Glomerular endothelial cell (primary cell): Measurements from ENCODE around the gene CELF2. TPM values are rescaled to one million over a fixed set of nuclear protein-coding genes. Genes with fewer than 3 reads are reported as not detected.

ENCODE experiments used
- DNase-seq: peaks from one replicate; pipeline ENCODE4 v3.0.0-alpha.2; 2011; ENCODE audit warnings: low read depth, low spot score; ENCODE audit errors: extremely low read depth
- total RNA-seq: library from RNA; depleted of rRNA; stranded (reverse); fragments of >200 nt; gene quantifications from 2 replicates; pipeline ENCODE4 v1.2.3, GENCODE V29; 2015

CELF2 gene
- total RNA-seq, 1 donor from 2014 or later: 31.3 TPM

GRCh38 chr10:11150879-11151415, 133.3 kb downstream of the CELF2 start:
- no peak for DNase-seq

GRCh38 chr10:11152801-11153200, 135.1 kb downstream of the CELF2 start:
- no peak for DNase-seq

- DNase-seq: no peak
Measured at GRCh38 chr10:11153245-11153644, 135.6 kb downstream of the CELF2 start.

- no peak for DNase-seq
Measured at GRCh38 chr10:11153766-11154165, 136.1 kb downstream of the CELF2 start.

GRCh38 chr10:11154333-11154732, 136.7 kb downstream of the CELF2 start:
- no peak for DNase-seq

GRCh38 chr10:11154849-11155498, 137.3 kb downstream of the CELF2 start:
- DNase-seq: no peak

GRCh38 chr10:11156480-11156879, 138.8 kb downstream of the CELF2 start:
- DNase-seq: no peak

- no peak for DNase-seq
Measured at GRCh38 chr10:11157292-11158076, 139.8 kb downstream of the CELF2 start.

GRCh38 chr10:11158080-11158479, 140.4 kb downstream of the CELF2 start:
- DNase-seq: no peak

- no peak for DNase-seq
Measured at GRCh38 chr10:11159543-11160215, 142.0 kb downstream of the CELF2 start.

GRCh38 chr10:11161096-11161495, 143.4 kb downstream of the CELF2 start:
- DNase-seq: no peak

GRCh38 chr10:11161910-11162309, 144.2 kb downstream of the CELF2 start:
- DNase-seq: no peak

GRCh38 chr10:11162828-11163599, 145.3 kb downstream of the CELF2 start:
- no peak for DNase-seq

GRCh38 chr10:11163780-11164550, 146.3 kb downstream of the CELF2 start:
- DNase-seq: no peak

GRCh38 chr10:11164551-11164802, 146.8 kb downstream of the CELF2 start:
- DNase-seq: no peak

GRCh38 chr10:11164803-11165590, 147.3 kb downstream of the CELF2 start:
- no peak for DNase-seq

GRCh38 chr10:11165591-11166543, 148.2 kb downstream of the CELF2 start:
- no peak for DNase-seq

GRCh38 chr10:11166550-11166949, 148.9 kb downstream of the CELF2 start:
- DNase-seq: no peak
